Renal pelvis (tissue), 12 donors: ENCODE data around the gene BMP2K. TPM values are rescaled to one million over a fixed set of nuclear protein-coding genes. Genes with fewer than 3 reads are reported as not detected.

Experiments
- DNase-seq: peaks from one replicate; pipeline ENCODE4 v3.0.0-alpha.2; 2013
- long read RNA-seq, 16 experiments: transcript quantifications; one replicate each; lab custom pipeline, GENCODE V29; 2026
- polyA plus RNA-seq, 3 donors: library from polyadenylated mRNA; unstranded; fragments of 120-200 nt; gene quantifications; one replicate each; pipeline ENCODE4 v1.2.1, GENCODE V29; 2013; ENCODE audit not compliant: insufficient read length in 3 of 3

BMP2K gene
- 10 to 100 TPM; 22.3 to 28.4 (median 27.8) TPM for polyA plus RNA-seq
- long read RNA-seq, donor 1, partial matches to known transcripts = 0 of 3 reads
- long read RNA-seq, donor 1, other reads (novel, unspliced or antisense) = 0 of 3 reads
- long read RNA-seq, donor 2, partial matches to known transcripts = 0 of 2 reads
- long read RNA-seq, donor 2, other reads (novel, unspliced or antisense) = 0 of 2 reads
- long read RNA-seq, donor 3 = 0 reads
- long read RNA-seq, donor 4, partial matches to known transcripts = 0 of 1 reads
- long read RNA-seq, donor 4, other reads (novel, unspliced or antisense) = 0 of 1 reads
- long read RNA-seq, donor 5 = 0 reads
- long read RNA-seq, donor 6 = 0 reads
- long read RNA-seq, donor 7 = 0 reads
- long read RNA-seq, donor 8, partial matches to known transcripts = 0 of 3 reads
- long read RNA-seq, donor 8, other reads (novel, unspliced or antisense) = 0 of 3 reads
- long read RNA-seq, donor 9, partial matches to known transcripts = 5 of 5 reads
- long read RNA-seq, donor 9, other reads (novel, unspliced or antisense) = 0 of 5 reads
- long read RNA-seq, donor 10, partial matches to known transcripts = 0 of 2 reads
- long read RNA-seq, donor 10, other reads (novel, unspliced or antisense) = 0 of 2 reads
- long read RNA-seq, donor 11, partial matches to known transcripts = 0 of 2 reads
- long read RNA-seq, donor 11, other reads (novel, unspliced or antisense) = 0 of 2 reads
- long read RNA-seq, donor 12, partial matches to known transcripts = 0 of 4 reads
- long read RNA-seq, donor 12, other reads (novel, unspliced or antisense) = 0 of 4 reads
- long read RNA-seq, donor 13, partial matches to known transcripts = 0 of 1 reads
- long read RNA-seq, donor 13, other reads (novel, unspliced or antisense) = 0 of 1 reads
- long read RNA-seq, donor 14, partial matches to known transcripts = 50 of 51 reads
- long read RNA-seq, donor 14, other reads (novel, unspliced or antisense) = 0 of 51 reads
- long read RNA-seq, donor 15, partial matches to known transcripts = 0 of 1 reads
- long read RNA-seq, donor 15, other reads (novel, unspliced or antisense) = 0 of 1 reads
- long read RNA-seq, donor 16 = 0 reads

DNA sequence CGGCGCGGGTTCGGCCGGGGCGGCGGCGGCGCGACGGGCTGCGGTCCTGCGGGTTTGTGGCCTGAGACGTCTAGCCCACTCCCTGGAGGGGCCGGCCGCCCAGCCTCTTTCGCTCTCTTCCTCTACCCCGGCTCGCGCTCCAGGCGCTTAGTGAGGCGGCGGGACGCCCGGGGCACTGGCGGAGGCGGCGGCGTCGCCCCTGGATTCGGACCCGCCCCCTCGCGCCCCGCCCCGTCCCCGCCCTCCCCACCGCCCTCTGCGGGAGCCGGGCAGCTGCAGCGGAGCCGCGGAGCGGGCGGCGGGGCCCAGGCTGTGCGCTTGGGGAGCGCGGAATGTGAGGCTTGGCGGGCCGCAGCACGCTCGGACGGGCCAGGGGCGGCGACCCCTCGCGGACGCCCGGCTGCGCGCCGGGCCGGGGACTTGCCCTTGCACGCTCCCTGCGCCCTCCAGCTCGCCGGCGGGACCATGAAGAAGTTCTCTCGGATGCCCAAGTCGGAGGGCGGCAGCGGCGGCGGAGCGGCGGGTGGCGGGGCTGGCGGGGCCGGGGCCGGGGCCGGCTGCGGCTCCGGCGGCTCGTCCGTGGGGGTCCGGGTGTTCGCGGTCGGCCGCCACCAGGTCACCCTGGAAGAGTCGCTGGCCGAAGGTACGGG, at the start of gene BMP2K:
Gene BMP2K, plus strand, starts transcription at position 272 of the 650 bp plus-strand sequence. Its CDS starts 194 bp downstream, at position 466.
- peak; percentile 77 for DNase-seq

DNA sequence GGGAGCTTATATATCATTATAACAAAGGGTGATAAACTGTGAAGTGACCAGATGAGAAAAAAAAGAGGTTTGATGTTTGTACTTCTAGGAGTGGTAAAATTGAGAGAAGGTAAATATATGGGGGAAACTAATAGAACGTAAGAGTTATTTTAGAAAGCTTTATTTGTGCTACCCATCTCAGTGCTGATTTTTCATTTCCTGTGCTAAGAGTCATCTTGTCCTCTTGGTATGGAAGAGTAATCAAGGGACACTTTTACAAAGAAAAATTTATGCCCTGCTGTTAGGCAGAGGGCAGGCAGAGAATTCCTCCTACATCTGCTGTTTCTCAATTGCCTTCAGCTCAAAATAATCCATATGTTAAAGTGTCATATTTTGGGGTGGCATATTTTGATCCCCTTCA, 49.6 kb upstream of the BMP2K start:
- DNase-seq = no peak

DNA sequence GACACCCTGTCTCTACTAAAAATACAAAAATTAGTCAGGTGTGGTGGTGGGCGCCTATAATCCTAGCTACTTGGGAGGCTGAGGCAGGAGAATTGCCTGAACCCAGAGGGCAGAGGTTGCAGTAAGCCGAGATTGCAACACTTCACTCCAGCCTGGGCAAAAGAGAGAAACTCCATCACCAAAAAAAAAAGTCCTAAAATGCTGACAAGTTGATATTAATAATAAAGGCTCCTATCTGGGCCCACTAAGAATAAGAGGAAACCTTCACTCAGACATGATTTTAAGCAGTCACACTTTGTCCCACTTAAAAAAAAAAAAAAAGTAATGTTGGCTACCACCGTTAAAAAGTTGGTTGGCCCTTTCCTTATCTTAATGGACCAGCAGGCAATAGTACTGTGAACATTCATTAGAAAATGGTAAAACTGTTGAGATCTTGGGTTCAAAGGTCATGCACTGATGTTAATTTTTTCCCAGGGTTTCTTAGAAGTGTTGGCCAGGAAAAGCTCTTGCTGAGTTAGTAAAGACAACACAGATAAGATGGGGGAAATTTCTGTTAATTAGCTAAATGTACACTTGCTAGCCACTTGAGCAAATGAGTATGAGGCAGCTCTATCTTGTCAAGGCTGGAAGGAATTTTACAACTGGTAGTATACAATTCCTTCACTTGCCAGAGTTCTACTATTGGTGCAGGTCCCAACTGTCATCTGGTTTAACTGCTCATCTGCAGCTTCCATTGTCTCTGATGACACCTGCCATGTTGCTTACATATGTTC, 43.6 kb upstream of the BMP2K start:
- DNase-seq = no peak

DNA sequence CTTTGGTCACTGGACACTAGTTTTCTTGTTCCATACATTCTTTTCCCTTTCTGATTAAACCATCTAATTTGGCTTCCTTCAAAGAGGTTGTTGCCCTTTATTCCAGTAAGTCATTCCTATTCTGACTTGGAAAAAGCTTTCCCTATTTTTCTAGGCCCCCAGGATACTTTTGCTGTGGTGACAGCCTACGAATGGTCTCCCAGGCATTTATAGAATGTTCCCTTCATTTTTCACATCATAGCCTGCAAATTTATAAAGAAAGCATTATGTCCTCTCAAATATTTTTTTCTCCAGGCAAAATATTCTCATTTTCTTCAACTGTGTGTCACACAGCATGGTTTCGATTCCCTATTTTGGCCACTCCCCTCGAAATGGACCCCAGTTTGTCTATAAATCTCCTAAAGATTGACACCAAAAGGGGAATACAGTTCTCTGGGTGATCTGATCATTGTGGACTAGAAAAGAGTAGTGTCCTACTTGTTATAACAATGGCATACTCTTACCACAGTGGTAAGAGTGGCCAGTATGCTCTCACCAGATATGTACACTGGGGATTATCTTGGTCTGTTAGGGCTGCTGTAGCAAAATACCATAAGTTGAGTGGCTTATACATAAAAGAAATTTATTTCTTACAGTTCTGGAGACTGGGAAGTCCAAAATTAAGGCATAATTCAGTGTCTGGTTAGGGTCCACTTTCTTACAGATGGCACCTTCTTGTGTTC, 41.5 kb upstream of the BMP2K start:
- DNase-seq = no peak

DNA sequence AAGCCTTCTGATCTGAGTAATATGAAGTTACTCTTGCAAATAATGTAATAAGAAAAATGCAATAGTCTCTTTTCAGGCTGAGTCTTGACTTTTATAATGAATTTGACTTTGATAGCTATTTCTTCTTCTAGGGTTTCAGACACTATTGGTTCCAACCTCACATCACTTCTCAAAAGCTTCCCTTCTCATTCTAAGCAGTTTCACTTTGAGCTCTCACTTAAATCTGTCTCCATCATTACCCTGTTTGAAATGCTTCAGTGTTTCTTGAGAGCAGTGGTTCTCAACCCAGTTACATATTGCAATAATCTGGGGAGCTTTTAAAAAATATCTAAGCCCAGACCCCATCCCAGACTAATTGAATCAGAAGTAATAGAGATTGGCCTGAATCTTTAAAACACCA, 40.5 kb upstream of the BMP2K start:
- DNase-seq = no peak

DNA sequence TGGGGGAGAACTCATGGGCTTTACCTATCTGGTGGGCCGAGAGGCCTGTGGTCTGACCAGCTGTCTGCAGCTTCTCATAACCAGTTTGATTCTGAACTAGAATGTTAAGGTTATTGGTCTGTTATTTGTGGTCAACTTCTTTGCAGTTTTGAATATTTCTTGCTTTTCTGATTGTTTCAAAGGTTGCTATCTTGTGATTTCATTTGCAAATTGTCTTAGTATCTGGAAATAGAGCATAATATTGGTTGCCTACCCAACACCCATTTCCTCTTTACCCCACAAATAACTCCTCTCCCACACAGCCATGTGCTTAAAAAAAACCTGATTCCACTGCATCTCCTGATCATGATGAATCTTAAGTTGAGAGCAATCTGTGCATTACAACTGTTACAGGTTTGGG, 39.1 kb upstream of the BMP2K start:
- DNase-seq = no peak

DNA sequence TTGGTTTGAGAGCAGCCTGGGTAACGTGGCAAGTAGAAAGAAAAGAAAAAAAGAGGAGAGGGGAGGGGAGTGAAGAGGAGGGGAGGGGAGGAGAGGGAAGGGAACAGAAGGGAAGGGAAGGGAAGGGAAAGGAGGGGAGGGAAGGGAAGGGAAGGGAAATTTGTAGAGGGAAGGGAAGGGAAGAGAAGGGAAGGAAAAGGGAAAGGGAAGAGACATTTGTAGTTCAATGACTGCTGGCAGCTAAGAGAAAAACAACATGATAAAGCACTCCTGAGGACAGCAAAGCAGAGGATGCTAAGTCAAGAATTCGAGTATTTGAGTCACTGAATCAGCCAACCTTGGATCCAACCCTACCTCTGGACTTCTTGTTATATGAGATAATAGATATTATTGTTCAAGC, 38.2 kb upstream of the BMP2K start:
- DNase-seq = no peak

DNA sequence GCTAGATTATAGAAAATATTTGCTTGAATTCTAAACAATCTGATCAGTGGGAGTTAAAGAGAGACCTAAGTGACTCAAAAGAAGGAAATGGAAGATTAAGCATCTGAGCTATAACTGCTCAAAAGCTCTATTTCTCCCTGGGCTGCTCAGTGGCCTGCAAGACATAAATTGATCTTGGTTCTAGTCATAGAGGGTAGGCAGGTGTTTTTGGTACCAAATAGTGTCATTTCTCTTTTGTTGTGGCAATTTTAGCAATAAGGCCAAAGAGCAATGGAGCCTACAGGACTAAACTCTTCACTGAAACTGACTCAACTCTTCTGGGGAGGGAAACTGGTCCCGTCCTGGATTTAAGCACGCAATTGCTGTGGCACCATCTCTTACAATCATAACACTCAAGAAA, 33.9 kb upstream of the BMP2K start:
- DNase-seq = no peak

DNA sequence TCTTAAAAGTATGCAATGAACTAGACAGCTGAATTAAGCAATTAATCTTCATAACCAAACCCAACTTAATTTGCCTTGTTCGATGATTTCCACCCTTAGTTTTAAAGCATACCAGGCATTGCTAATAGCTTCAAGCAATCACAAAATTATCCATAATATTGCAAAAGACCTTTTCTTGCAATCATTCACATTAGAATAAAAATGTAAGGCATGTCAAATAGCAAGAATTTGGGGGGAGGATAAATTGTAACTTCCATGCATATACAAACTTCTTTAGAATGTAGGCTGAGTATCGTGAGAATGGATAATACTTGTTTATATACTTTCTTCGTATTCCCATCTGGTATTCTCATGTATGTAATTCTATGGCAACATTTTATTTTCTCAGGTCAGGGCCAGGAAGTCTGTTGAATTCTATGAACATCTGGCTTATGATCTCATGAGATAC, 28.7 kb upstream of the BMP2K start:
- no peak for DNase-seq

DNA sequence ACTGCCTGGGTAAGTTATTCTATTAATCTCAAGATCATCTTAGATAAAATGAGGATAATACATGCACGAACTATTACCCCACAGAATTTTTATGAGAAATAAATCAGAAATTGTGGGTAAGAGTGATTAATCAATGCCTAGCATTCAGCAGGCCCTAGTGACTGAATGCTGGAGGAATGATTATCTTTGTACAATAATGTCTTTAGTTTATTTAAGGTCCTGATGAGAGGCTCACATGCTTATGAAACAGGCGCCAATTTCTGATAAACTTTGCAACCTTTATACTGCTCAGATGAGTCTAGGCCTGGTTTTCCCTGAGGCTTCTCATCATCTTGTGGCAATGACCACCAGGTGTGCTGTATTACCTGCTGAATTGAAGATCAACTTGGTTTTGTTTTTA, 27.8 kb upstream of the BMP2K start:
- DNase-seq = no peak

DNA sequence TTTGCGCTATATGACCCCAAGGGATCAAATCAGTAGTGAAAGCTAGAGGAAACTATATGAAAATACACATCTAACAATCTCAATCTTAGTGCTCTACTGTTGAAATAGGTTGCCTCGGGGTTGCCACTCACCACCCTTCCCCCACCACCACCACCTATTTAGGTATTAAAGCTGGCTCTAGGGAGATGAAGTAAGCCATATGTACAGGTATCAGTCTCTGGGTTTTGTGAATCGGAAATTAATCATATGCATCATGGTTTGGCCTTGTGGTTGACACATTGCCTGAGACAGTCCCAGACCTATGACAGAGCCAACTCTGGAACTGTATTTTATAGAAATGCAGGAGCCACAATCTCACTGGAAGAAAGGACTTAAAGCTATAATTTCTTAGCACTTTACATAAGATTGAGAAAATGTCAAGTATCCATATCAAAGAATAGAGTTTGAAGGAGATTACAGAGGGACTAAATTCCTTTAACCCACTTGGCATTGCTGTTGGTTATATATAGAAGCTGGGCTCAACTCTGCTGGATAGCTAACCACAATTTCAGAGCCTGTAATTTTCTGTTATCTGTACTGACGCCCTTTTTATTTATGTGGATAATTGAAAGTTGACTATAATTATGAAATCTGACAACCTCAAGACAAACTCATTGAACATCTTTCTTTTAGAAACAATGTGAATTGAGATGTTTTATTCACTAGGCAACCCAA, 26.7 kb upstream of the BMP2K start:
- no peak for DNase-seq

DNA sequence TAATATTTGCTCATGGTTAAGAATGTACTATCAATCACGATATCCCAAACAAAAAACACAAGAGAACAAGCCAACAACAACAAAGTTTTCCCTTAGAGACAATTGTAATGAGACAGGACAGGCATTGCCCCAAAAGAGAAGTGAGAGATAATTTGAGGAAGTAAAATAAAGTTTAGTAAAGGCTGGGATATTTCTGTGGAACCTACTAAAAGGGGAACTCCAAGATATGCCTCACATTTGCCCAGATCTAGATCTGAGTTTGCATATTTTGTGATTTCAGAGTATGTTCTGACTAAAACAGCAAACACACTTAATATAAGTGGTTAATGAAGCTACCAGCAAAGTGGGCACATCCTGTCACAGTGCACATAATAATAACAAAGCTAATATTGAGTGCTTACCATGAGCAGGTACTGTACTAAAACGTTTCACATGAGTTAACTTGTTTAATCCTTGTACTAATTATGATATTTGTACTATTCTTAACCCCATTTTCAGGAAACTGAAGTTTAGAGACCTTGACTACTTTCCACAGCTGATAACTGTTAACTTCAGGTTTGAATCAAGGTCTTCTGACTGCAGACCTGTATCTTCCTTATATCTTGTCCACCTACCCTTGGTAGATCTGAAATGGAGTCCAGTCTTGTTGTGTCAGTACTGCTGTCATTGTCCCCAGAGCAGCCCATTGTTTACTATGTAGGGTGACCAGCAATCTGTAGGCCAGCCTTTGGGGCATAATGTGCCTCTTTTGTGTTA, 26.0 kb upstream of the BMP2K start:
- DNase-seq = no peak

DNA sequence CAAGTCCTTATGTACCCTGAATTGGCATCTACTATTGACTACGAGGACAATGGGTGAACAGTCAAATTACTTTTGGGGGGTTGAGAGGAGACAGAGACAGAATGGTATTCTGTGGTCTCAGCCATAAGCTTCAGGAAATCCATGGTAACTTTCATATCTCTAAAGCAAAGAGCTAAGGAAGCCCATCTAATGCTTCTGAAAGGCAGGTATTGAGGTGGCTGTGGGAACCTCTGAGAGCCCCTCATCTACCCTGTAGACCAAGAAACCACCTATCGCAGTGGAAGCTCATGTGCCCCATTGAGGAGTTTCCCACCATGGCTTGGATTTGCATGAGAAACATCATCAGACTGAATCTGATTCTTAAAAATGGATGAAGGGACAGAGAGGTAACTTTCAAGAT, 23.1 kb upstream of the BMP2K start:
- no peak for DNase-seq

DNA sequence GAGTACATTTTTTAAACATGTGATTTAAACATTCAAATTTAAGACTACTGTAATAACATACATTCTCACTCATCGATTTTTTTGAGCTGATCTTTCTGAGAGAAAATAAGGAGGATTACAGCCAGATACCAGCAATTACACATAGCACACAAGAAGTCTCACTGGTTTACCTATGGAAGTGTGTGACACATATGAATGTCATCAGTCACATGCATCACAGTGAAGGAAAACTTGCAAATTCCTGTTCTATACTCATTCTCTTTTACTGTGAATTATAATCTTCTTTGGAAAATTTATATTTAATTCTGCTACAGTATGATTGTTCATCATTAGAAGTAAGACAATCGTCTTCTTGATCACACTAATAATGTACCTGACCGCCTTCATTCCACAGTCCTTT, 21.3 kb upstream of the BMP2K start:
- DNase-seq = no peak

DNA sequence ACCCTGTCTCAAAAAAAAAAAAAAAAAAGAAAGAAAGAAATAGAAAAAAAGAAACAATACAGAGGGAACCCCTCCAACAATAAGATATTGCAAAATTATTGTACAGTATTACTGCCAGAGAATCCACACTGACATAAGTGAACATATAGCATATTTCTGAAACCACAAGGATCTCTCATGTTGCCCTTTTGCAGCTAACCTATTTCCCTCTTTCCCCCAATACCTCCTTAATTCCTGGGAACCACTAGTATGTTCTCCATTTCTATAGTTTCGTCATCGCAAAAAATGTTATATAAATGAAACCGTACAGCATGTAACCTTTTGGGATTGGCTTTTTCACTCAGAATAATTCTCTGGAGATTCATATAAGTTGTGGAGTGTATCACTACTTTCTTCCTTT, 20.0 kb upstream of the BMP2K start:
- DNase-seq = no peak

DNA sequence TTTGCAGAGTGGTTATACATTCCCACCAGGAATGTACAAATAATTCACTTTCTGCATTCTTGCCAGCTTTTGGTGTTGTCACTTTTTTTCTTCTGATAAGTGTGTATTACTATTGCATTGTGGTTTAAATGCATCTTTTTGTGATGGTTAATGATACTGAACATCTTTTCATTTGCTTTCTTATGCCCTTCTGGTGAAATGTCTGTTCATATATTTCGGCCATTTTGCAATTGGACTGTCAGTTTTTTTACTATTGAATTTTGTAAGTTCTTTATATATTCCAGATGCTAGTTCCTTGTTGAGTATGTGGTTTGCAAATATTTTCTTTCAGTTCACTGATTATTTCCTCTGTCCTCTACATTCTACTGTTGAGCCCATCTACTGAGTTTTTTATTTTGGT, 19.4 kb upstream of the BMP2K start:
- DNase-seq = no peak

DNA sequence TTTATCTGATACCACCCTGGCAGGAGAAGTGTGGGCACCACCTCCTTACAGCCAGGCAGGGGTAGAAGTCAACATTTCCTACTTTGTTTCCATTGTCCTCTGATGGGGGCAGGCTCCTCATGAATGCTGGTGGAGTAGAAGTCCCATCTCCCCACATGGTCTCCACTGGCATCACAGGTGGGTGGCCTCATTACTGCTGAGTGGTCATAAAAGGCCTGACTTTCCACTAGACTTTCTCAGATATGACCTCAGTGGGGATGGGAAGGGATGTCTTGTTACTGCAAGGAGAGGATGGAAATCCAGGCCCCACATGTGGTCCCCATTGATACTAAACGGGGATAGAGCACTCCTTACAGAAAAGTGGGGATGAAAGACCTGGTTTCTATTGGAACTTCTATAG, 18.6 kb upstream of the BMP2K start:
- DNase-seq = no peak

DNA sequence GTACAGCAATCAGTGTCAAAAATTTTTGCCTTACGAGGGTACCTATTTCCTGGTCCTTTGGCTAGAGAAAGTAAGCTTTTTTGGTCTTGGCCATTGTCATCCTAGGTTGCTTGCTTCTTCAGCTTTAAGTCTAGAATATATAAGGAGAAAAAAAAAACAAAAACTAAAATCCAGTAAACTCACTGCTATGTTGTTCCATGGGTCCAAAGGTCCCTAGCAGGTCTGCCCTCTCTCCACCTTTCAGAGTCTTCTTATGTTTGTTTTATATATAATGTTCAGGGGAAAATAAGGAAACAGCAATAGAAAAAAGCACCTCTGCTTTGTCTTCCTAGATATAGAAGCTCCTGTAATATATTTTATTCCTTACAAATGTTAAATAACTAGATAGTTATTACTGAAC, 18.1 kb upstream of the BMP2K start:
- no peak for DNase-seq

DNA sequence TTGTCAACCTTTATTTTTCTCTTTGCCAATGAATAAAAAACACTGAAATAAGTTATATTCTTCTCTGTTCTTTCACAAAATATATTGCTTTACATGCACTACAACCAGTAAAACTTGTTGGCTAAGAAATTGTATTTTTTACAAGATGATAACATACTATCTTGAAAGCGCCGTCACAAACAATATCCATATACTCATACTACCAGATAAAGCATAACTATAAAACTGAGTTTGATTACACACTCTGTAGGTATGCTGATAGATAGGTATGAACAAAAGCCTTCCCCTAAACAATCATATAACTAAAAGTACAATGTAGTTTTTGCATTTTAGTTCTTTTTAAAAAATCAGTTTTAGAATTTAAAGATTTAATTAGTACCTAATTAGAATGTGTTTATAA, 13.6 kb upstream of the BMP2K start:
- DNase-seq = no peak
